SKM-1 (cell line): Measurements from ENCODE around the gene ABCG5.

ENCODE experiments used
- DNase-seq: peaks from one replicate; lab custom pipeline; 2025; ENCODE audit not compliant: unreplicated experiment; lab: John Stamatoyannopoulos, UW

The ABCG5 gene

DNA sequence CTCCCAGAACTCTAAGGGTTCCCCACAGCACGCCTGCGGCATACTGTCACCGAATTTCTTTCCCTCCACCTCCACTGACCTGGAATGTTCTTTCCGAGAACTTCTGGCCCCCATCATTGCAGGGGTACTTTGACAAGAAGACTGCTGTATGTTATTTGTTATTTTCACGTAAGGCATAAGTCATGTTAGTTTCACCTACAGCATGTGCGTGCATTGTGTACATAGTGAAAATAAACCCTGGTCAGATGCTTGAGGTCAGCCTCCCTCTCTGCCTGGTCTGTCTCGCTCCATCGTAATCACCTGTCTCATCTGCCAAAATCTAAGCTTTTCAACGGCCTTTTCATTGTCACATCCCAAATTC is 4.2 kb upstream of the ABCG5 start:
- no peak for DNase-seq

DNA sequence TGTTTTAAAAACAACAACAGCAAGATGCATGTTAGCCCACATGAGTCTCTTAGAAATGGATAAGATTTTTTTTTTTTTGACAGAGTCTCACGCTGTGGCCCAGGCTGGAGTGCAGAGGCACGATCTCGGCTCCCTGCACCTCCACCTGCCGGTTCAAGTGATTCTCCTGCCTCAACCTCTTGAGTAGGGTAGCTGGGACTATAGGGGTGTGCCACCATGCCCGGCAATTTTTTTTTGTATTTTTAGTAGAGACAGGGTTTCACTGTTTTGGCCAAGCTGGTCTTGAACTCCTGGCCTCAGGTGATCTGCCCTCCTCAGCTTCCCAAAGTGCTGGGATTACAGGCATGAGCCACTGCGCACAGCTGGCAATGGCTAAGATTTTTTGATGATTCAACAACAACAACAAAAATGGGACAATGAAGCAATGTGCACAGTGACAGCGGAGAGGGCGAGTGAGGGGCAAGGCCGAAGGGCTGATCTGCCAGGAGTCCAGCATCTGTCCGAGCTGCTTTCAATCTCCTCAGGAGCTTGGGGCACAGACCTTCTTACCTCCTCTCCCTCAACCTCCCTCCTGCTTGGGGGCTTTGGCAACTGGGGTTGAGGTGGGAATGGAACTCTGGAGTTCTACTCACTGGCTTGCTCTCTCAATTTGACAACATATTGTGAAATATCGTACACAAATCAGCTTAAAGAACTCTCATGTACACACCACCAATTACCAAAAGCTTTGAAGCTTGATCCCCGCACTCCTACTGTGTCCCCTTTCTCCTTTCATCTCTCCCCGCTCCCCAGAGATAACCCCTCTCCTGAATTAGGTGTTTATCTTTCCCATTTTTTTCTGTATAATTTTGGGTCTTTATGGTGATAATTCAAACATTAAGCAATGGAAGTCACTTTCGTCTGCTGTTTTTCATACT is 3.6 kb upstream of the ABCG5 start:
- DNase-seq: no peak

DNA sequence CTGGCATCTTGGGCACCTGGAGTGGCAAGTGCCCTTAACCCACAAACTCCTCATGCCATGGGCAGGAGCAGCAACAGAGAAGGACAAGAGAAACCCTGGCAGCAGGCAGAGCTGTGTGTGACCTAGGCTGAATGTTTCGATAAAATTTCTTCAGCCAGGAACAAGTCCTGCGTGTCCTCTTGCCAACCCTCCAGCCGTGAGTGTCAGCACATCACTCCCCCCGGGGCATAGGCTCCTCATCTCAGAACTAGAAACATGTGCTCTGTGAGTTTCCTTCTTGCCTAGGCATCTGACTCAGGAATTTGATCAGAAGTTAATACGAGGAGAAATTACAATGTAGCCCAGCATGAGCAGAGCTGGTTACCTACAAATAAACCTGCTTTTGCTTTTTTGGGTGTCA is 2.3 kb upstream of the ABCG5 start:
- no peak for DNase-seq

DNA sequence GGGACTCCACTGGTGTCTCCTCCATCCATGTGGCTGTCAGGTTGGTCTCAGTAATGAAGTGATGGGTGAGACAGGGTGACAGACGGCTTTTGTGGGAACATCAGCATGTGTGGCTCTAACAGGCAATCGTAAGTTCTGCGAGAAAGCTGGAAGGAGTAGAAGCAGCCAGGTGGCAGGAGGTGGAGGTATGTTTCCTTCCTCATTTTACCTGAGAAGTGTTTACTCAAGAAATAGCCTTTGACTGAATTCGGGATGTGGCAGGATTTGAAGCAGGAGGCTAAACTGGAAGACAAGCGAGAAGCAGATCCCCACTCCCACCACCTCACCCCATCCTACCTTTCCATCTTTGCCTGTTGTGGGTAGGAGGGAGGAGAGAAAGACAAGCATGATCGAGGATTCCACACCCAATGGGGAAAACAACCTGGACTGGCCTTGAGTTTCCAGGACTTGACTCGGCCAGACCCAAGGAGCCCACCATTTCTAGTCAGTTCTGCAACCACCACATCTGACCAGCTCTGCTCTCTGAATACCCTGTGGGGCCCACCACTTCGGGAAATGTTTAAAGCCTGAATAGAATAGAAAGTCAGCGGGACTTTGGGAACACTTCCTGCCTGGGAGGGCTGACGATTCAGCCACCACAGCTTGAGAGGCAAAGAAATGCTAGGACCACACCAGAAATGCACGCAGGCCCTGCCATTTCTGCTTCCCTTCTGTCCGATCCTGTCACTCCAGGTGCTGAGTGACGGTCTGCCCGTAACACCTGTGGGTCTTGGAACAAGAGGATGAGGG is 1.3 kb upstream of the ABCG5 start:
- no peak for DNase-seq

DNA sequence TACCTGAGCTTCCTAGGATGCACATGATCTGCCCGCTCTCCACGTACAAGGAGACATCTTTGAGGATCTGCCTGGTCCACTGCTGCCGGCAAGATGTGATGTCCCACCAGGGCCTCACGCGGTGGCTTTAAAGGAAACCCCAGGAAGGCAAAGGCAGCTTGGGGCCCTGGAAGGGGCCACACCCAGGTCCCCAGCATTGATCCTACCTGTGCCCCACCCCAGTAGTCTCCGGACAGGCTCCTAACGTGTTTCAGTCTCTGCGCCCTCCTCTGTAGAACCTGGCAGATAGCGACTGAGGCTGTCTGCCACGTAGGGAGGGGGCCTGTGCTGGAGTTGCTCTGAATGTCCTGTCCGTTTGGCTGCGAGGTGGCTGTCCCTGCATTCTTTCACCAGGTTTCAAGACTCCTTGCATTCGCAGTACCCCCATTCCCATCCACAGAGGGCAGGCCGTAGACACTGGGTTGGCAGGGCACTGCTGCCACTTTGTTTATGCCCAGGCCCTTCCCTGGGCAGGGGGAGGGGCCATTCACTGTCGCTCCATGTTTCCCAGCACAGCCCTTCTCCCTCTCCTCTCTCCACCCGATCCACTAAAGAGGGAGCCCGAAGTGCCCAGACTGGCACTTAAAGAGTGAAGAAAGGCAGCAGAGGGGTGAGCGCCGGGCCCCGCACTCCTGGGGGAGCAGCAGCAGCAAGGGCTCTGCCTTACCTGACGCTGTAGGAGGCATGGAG is 644 bp downstream of the ABCG5 start:
- no peak for DNase-seq

DNA sequence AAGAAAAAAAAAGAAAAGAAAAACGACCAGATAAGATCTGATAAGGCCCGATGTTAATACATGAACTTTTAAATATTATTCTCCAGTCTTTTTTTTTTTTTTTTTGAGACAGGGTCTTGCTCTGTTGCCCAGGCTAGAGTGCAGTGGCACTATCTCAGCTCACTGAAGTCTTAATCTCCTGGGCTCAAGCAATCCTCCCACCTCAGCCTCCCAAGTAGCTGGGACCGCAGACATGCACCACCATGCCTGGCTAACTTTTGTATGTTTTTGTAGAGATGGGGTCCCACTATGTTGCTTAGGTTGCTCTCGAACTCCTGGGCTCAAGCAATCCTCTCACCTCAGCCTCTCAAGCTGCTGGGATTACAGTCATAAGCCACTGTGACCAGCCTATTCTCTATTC is 1.6 kb downstream of the ABCG5 start:
- DNase-seq: no peak

DNA sequence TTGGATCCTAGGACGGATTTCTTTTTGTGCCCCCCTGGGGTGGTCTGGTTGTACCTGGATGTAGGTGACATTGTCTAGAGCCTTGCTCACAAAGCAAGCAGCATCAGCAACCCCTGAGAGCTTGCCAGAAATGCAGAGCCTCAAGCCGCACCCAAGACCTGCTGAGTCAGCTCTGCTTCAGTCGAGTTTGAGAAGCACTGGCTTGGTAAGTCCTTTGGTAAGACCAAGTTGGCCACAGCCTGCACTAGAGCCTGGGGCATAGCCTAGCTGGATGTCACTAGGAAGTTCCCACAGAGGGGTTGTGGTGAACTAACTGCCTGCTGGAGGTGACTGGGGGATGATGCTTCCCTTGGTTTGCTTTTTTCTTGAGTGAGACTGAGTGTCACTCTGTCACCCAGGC is 6.2 kb downstream of the ABCG5 start:
- no peak for DNase-seq

DNA sequence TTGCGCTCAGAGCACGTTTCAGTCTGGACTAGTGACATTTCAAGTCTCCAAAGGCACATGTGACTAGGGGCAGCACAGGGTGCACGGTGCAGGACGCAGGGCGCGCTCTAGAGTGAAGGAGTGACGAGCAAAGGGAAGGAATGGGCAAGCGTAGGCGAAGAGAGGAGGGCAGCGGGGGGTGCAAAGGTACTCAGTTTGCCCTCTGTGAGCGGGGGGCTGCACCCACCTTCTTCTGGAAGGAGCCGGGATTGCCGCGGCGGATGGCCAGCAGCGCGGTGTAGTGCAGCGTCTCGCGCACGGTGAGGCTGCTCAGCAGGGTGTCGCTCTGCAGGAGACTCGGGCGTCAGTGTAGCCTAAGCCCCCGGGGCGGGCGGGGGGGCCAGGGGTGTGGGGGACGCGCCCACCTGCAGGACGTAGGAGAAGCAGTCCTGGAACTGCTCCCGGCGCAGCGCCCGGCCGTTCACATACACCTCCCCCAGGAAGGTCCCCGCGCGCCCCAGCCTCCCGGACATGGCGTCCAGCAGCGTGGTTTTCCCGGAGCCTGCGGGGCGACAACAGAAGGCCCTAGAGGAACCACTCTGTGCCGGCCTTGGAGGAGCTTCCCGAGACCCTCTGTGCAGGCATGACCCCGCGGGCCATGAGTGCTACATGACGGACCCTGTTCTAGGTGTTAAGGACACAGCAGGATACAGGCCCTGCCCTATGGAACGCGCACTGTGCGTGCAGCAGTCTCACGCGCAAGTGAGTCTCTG is 6.9 kb downstream of the ABCG5 start:
- DNase-seq: no peak

DNA sequence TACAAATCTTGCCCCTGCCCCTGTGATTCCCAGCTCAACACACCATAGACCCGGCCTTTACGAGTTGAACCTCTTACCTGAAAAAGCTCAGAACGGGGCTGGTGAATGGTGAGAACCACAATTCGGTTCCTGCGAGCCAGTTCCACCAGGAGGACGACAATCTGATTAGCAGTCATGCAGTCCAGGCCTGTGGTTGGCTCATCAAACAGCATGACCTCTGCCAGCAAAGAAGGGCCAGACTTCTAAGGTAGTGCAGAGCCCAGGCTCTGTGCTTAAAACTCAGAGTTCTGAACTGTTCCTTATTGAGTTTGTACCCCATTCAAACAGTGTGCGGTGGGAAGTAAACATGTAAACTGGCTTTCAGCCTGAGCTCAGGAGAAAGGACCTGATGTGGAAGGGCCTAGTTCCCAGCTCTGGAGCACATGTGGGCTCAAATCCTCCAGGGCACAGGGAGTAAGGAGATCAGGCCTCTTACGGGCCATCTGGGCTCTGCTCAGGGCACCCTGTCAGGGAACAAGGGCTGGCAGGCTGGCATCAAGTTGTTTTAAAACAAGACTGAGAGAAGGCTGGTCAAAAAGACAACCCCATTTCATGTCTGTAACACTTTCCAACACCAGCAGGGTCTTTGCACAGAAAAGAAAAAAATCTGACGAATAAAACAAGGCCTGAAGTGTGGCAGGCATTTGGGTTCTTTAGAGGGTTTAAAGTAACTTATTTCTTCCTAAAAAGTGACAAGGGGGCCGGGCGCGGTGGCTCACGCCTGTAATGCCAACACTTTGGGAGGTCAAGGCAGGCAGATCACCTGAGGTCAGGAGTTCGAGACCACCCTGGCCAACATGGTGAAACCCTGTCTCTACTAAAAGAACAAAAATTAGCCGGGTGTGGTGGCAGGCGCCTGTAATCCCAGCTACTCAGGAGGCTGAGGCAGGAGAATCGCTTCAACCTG is 12.1 kb downstream of the ABCG5 start:
- no peak for DNase-seq

DNA sequence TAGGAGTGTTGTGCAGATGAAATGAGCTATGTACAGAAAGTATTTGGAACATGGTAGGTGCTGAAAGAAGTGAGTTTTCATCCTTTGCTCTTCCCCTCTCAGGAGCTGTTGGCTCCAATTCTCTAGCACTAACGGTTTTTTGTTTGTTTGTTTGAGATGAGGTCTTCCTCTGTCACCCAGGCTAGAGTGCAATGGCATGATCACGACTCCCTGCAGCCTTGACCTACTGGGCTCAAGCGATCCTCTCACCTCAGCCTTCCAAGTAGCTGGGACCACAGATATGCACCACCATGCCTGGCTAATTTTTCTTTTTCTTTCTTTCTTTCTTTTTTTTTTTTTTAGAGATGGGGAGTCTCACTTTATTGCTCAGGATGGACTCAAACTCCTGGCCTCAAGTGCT is 12.8 kb downstream of the ABCG5 start:
- DNase-seq: no peak

DNA sequence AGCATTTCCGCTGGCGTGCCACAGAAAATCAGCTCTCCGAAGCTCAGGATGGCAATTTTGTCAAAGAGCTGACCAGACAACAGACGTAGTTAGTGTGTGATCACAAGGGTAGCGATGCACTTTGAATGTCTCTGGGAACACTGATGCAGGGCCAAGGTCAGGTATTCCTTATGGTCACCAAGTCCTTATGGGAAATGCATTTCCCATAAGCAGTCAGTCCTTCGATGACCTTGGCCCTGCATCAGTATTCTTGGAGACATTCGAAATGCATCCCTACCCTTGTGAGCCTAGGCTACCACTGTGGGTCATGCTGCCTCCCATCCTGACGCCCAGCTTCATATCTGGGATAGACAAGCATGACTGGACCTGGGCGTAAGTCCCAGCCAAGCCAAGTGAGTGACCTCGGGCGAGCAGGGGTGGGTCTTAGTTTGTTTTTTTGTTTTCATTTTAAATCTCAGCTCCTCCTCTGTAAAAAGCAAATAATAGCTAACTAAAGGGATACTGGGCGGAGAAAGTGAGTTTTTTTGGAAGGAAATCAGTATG is 13.6 kb downstream of the ABCG5 start:
- DNase-seq: no peak

DNA sequence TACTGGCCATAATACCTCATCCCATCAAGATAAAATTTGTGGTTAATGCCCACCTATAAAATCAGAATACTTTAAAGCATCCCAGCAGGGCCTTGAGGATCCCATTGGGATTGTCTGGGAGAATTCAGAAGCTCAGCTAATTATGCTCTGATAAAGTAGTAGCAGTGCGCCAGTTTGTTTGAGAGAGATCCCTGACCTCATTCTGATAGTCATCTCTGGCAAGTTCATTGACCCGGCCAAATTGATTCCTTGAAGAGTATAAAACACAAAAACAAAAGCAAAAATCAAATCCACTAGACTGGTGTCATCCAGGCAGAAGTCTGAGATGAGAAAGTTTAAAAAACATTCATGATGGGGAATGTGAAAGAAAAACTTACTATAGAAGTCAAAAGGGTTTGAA is 14.1 kb downstream of the ABCG5 start:
- no peak for DNase-seq

DNA sequence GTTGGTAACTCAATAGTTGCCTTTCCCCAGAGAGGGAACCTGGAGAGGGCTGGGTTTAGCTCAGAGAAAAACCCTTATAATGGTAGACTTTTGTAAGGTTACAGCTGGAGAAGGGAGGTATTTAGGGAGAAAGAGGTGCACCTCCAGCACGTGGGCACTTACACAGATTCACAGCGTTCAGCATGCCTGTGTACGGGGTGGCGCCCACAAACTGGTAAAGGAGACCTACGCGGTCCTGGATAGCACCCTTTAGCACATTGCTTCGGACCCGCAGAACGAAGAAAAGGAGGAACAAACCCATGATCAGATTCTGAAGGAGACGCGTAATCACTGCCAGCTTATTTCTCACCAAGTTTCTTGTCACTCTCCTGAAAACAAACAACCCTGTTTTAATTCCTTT is 14.9 kb downstream of the ABCG5 start:
- no peak for DNase-seq

DNA sequence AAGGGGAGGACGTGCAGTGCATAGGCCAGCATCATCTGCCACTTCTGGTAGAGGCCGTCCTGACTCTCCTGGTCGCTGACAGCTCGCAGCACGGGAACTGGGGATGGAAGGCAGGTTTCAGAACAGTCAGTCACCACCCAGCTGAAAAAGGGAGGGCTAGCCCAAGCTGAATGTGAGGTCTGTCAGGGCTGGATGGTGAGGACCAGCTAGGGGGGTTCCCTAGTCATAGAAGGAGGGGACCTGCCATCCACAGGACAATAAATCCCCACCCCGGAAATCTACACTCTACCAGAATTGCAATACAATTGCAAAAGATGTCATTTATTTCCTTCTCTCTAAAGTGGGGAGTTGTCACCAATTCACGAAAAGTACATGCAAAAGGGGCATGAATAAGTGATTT is 15.8 kb downstream of the ABCG5 start:
- DNase-seq: no peak

DNA sequence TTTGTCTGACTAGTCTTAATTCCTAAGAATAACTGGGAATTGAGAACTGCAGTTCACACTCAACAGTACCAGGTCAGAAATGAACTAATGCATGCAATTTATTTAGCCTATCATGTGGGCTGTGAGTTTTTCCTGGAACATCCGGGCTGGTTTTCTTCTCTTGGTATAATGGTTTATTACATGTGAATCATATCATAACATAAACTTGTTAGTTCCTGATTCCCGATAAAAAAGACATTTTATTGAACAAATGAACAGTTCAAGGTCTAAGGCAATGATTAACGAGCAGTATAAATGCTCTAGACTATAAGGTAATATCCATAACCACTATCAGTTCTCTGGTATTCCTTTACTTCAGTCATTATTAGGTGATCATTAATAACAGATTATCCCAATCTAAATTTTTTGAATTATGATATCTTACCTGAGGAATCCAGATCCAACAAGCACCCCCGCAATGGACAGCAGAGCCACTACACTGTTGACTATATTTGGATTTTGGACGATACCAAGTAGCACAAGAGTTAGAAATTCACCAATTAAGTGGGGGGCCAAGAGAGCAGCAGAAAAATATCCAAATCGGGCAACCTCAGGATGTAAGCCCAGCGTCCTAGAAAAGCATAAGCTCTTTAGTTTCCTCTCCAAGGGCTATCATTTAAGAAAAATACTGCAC is 19.0 kb downstream of the ABCG5 start:
- DNase-seq: no peak

DNA sequence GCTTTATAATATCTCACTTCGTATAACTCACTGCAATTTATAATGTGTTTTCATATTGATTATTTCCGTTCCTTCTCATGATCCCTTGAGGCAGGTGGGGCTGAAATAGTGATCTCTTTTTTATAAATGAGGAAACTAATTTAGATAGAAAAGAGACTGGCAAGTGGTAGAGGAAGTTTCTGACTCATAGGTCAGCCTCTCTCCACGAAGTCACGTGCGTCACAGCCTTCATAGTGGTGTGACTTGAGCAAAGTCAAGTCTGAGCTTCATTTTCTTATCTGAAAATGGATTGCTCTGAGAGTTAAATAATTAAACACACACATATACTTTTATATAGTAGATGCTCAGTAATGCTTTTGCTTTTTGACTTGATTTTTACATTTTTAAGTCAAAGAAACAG is 19.9 kb downstream of the ABCG5 start:
- no peak for DNase-seq

DNA sequence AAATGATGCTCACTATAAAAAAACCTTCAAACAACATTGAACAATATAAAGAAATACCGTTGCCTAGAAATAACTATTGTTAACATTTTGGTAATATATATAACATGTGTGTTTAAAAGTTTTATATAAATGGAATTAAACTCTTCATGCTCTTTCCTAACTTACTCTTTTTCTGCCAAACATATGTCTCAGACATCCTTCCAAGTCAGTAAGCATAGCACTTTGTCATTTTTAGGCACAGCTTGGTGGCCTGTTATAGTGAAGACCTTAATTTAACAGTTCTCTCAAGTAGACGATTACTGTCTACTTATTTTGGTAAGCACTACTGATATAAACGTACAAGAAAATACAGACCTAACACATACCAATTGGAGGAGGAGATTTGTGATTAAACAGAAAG is 23.9 kb downstream of the ABCG5 start:
- no peak for DNase-seq

DNA sequence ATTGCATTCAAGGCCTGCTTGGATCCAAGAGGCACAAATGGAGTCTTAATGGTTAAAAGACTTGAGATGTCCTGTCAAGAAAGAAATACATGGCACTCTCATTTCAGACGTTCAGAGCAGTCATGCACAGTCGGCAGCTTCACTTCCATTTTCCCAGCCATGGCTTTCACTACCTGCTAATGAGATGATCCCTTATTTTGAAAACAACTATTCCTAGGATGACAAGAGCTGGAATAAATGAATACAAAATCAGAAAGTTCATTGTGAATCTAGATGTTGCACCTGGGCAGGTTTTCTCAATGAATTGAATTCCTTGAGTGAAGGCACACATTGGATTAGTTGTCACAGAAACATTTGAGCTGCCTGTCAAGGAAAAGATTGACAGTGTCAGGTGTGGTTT is 25.7 kb downstream of the ABCG5 start:
- DNase-seq: no peak

DNA sequence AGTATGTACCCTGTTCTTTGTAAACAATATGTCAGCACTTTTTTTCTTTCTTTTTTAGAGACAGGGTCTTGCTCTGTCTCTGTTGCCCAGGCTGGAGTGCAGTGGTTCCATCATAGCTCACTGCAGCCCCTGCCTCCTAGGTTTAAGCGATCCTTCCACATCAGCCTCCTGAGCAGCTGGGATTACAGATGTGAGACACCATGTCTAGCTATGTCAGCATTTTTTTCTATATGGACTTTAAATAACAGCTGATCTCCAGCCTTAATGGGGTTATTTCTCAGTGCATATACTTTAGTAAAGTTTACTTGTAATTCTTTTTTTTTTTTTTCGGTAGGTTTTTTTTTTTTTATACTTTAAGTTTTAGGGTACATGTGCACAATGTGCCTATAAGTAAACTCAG is 26.6 kb downstream of the ABCG5 start:
- DNase-seq: no peak
